ENCODE results near the gene TM6SF1.

- no peak for TF ChIP-seq EZH2 (IDR thresholded peaks at IDR 0.05; ENCODE audit: low read depth, low read length, severe bottlenecking)
- no peak for TF ChIP-seq CTCF (IDR thresholded peaks at IDR 0.05; ENCODE audit: control extremely low read depth in 1 of 3, insufficient read depth in 1 of 3, low read depth in 1 of 3, low read length in 3 of 3)
- no peak for TF ChIP-seq MAX (IDR thresholded peaks at IDR 0.05)
- no peak for TF ChIP-seq CREB1 (IDR thresholded peaks at IDR 0.05)
- TF ChIP-seq CHD2 (IDR thresholded peaks at IDR 0.05; ENCODE audit: low read length) = no peak
- no peak for TF ChIP-seq POLR2A (IDR thresholded peaks at IDR 0.05; ENCODE audit: control extremely low read depth in 1 of 2, low read depth in 2 of 2, low read length in 2 of 2)
- TF ChIP-seq MAFK (IDR thresholded peaks at IDR 0.05; ENCODE audit: low read depth, low read length) = no peak
- no peak for TF ChIP-seq POLR2AphosphoS5 (IDR thresholded peaks at IDR 0.05; ENCODE audit: low read depth, low read length)
- no peak for TF ChIP-seq BCL11A (IDR thresholded peaks at IDR 0.05; ENCODE audit: low read depth in 2 of 2, low read length in 2 of 2)
- TF ChIP-seq JUND (IDR thresholded peaks at IDR 0.05; ENCODE audit: low read length) = no peak
- no peak for TF ChIP-seq RXRA (IDR thresholded peaks at IDR 0.05; ENCODE audit: insufficient read depth, low read depth, low read length)
- TF ChIP-seq TAF7 (optimal IDR thresholded peaks at IDR 0.05; ENCODE audit: borderline replicate concordance, low read depth, low read length) = no peak
- TF ChIP-seq JUN (IDR thresholded peaks at IDR 0.05; ENCODE audit: low read depth, low read length) = no peak
Measured at GRCh38 chr15:83123529-83123928, 16.1 kb downstream of the TM6SF1 start.

All from H1 (cell line).